Measurements from ENCODE around the gene BZW1. TPM values are rescaled to one million over a fixed set of nuclear protein-coding genes. Genes with fewer than 3 reads are reported as not detected.

The BZW1 gene
- total and polyA plus RNA-seq, 2 donors from 2014 or later: 50.5 to 188 TPM

DNA sequence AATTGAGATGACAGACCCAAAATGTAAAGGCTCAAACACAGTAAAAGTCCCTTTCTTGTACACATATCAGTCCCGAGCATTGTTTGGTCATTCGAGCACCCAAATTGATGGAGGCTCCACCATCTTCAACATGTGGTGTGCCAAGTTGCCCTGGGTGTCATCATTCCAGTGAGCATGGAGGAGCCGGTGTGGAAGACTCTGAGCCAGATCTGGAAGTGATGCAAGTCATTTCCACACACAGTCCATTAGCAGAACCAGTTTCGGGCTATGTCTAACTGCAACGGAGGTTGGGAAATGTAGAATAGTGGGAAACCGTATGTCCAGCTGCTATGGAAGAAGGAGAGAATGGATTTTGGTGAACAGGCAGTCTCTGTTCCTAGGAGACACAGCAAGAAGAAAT lies 40.9 kb upstream of the BZW1 start:
- Histone ChIP-seq H3K9ac (ENCODE audit: low read length in 3 of 3) (no peak overlapping the region), H3K9me3 (ENCODE audit: control insufficient read depth in 2 of 3, insufficient read depth in 1 of 3, low read length in 3 of 3) (no peaks in the 10 kb centered on the region), H3K4me3 (ENCODE audit: low read length in 3 of 3) (no peak overlapping the region), H3K4me1 (ENCODE audit: control insufficient read depth in 2 of 3, insufficient read depth in 2 of 3, low read depth in 1 of 3, low read length in 3 of 3) (no peaks in the 10 kb centered on the region), H3K27ac (ENCODE audit: low read depth in 2 of 2, low read length in 2 of 2) (no peak overlapping the region), H3K27me3 (ENCODE audit: control insufficient read depth, insufficient read depth, low read length) (no peaks in the 10 kb centered on the region), H3K36me3 (ENCODE audit: control insufficient read depth in 2 of 3, insufficient read depth in 3 of 3, low read length in 3 of 3) (no peaks in the 10 kb centered on the region)
- TF ChIP-seq, protein P1, sequence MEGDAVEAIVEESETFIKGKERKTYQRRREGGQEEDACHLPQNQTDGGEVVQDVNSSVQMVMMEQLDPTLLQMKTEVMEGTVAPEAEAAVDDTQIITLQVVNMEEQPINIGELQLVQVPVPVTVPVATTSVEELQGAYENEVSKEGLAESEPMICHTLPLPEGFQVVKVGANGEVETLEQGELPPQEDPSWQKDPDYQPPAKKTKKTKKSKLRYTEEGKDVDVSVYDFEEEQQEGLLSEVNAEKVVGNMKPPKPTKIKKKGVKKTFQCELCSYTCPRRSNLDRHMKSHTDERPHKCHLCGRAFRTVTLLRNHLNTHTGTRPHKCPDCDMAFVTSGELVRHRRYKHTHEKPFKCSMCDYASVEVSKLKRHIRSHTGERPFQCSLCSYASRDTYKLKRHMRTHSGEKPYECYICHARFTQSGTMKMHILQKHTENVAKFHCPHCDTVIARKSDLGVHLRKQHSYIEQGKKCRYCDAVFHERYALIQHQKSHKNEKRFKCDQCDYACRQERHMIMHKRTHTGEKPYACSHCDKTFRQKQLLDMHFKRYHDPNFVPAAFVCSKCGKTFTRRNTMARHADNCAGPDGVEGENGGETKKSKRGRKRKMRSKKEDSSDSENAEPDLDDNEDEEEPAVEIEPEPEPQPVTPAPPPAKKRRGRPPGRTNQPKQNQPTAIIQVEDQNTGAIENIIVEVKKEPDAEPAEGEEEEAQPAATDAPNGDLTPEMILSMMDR (IDR thresholded peaks at IDR 0.05; ENCODE audit: borderline replicate concordance, extremely low read depth, insufficient read depth): no peak
- intact Hi-C loops (cut with DNase I): no loop called here
- no peak for DNase-seq
- FAIRE-seq: no peak

DNA sequence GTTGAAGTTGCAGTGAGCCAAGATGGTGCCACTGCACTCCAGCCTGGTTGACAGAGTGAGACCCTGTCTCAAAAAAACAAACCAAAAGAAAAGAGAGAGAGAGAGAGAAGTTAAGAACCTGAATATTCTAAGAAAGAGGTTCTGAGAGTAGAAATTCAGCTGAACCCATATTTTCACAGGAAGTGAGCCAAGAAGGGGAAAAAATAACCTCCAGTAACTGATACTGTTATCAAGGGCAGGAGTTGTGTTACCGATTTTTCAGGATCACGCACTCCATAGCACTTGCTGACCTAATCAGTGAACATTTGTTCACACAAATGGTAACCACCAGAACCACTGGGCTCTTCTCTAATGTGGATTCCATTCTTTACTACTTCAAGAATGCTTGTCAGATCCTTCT lies 39.1 kb upstream of the BZW1 start:
- no peak overlapping the region for H3K9ac ChIP-seq (ENCODE audit: low read length in 3 of 3)
- no peak overlapping the region for H3K27ac ChIP-seq (ENCODE audit: low read depth in 2 of 2, low read length in 2 of 2)
- no peaks in the 10 kb centered on the region for H3K9me3 ChIP-seq (ENCODE audit: control insufficient read depth in 2 of 3, insufficient read depth in 1 of 3, low read length in 3 of 3)
- no peak overlapping the region for H3K4me3 ChIP-seq (ENCODE audit: low read length in 3 of 3)
- no peaks in the 10 kb centered on the region for H3K27me3 ChIP-seq (ENCODE audit: control insufficient read depth, insufficient read depth, low read length)
- no peaks in the 10 kb centered on the region for H3K36me3 ChIP-seq (ENCODE audit: control insufficient read depth in 2 of 3, insufficient read depth in 3 of 3, low read length in 3 of 3)
- intact Hi-C loops (cut with DNase I): no loop called here
- DNase-seq (no peak), FAIRE-seq (no peak)
- H3K4me1 ChIP-seq (ENCODE audit: control insufficient read depth in 2 of 3, insufficient read depth in 2 of 3, low read depth in 1 of 3, low read length in 3 of 3): peaks cover 0 to 3% (median 0%) of the 10 kb centered on the region in 3 donors
- TF ChIP-seq, protein P1 (IDR thresholded peaks at IDR 0.05; ENCODE audit: borderline replicate concordance, extremely low read depth, insufficient read depth): no peak

DNA sequence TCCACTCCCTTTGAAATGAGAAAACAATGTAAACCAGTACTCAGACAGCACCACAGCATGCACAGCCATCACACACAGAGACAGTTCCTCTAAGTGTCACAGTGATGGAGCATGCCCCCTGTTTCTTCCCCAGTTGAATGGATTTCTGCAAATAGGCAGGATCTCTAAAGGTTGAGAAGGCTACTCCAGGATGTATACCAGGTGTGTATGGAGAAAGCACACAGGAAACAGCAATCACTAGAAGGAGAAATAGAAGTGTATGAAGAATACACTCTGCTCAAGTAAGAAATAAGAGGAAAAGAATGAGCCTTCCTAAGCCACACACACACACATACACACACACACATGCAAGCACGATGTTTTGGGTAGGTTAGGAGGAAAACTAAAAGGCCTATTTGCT lies 38.6 kb upstream of the BZW1 start:
- no peak for FAIRE-seq
- TF ChIP-seq, protein P1 (IDR thresholded peaks at IDR 0.05; ENCODE audit: borderline replicate concordance, extremely low read depth, insufficient read depth): no peak
- Histone ChIP-seq H3K4me1 (ENCODE audit: control insufficient read depth in 2 of 3, insufficient read depth in 2 of 3, low read depth in 1 of 3, low read length in 3 of 3) (peaks cover 0 to 8% (median 2%) of the 10 kb centered on the region in 3 donors), H3K27ac (ENCODE audit: low read depth in 2 of 2, low read length in 2 of 2) (no peak overlapping the region), H3K4me3 (ENCODE audit: low read length in 3 of 3) (no peak overlapping the region), H3K36me3 (ENCODE audit: control insufficient read depth in 2 of 3, insufficient read depth in 3 of 3, low read length in 3 of 3) (no peaks in the 10 kb centered on the region), H3K9ac (ENCODE audit: low read length in 3 of 3) (no peak overlapping the region), H3K27me3 (ENCODE audit: control insufficient read depth, insufficient read depth, low read length) (no peaks in the 10 kb centered on the region), H3K9me3 (ENCODE audit: control insufficient read depth in 2 of 3, insufficient read depth in 1 of 3, low read length in 3 of 3) (no peaks in the 10 kb centered on the region)
- intact Hi-C loops (cut with DNase I): no loop called here
- no peak for DNase-seq

DNA sequence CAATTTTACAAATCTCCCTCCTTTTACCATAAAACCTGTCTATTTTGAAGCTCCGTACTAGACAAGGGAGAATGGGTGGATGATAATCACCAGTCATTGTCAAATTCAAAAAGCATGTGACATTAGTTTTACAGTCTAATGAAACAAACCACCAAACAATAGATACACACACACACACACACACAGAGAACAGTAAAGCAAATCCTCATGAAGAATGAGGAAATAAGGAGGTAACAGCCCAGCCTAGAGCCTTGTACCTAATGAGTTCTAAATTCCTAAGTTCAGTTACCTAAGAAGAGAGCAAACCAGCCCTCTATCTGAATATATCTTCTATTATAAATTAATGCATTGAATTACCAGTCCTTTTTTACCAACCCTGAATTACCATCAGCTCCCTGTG lies 36.8 kb upstream of the BZW1 start:
- DNase-seq (no peak), FAIRE-seq (no peak)
- Histone ChIP-seq H3K27me3 (ENCODE audit: control insufficient read depth, insufficient read depth, low read length) (no peaks in the 10 kb centered on the region), H3K9ac (ENCODE audit: low read length in 3 of 3) (no peak overlapping the region), H3K27ac (ENCODE audit: low read depth in 2 of 2, low read length in 2 of 2) (no peak overlapping the region), H3K4me1 (ENCODE audit: control insufficient read depth in 2 of 3, insufficient read depth in 2 of 3, low read depth in 1 of 3, low read length in 3 of 3) (peaks cover 0 to 8% (median 4%) of the 10 kb centered on the region in 3 donors), H3K4me3 (ENCODE audit: low read length in 3 of 3) (no peak overlapping the region), H3K9me3 (ENCODE audit: control insufficient read depth in 2 of 3, insufficient read depth in 1 of 3, low read length in 3 of 3) (no peaks in the 10 kb centered on the region), H3K36me3 (ENCODE audit: control insufficient read depth in 2 of 3, insufficient read depth in 3 of 3, low read length in 3 of 3) (no peaks in the 10 kb centered on the region)
- TF ChIP-seq, protein P1 (IDR thresholded peaks at IDR 0.05; ENCODE audit: borderline replicate concordance, extremely low read depth, insufficient read depth): no peak
- intact Hi-C loops (cut with DNase I): no loop called here

Measured in kidney (tissue), 14 donors.